ENCODE data around the gene SLC35F2. TPM values are rescaled to one million over a fixed set of nuclear protein-coding genes. Genes with fewer than 3 reads are reported as not detected.

Gene SLC35F2
- total and polyA plus RNA-seq, 2 experiments from 2014 or later = 13.0 to 14.8 TPM

DNA sequence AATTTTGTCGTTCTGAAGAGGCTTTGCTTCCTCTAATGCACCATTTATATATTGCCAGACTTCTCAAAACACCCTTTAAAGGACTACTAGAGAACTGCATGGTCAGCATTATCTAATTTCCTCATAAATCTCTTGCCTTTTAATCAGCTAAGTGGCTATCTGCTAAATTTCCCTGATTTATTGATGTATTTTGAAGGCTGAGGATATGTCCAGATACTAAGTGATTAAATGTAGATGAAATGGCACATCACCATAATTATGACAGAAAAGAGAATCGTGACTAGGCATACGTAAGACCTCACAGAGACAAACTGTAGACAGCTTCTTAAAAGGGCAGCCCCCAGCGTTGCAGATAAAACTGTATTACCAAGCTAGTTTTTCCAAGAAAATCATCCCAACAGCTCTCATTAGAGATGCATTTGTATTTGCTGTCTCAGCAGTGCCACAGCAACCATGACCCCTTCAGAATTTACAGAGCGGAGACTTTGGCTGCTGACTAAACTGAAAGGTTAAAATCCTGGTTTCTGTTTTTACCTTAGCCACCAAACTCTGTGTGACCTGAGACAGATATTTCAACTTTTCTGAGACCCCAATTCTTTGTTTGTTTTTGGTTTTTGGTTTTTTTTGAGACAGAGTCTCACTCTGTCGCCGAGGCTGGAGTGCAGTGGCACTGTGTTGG lies 79.6 kb downstream of the SLC35F2 start:
- DNase-seq (ENCODE audit: low spot score) = no peak
- Histone ChIP-seq H4K20me1 (ENCODE audit: insufficient read depth, poor library complexity, severe bottlenecking) (no peaks in the 10 kb centered on the region), H2AFZ (no peak overlapping the region), H3K79me2 (no peaks in the 10 kb centered on the region), H3K4me1 (ENCODE audit: insufficient read depth) (no peaks in the 10 kb centered on the region), H3K27me3 (no peaks in the 10 kb centered on the region), H3K27ac (no peak overlapping the region), H3K36me3 (replicated peaks; ENCODE audit: insufficient read depth, low read depth) (no peaks in the 10 kb centered on the region), H3K4me3 (no peak overlapping the region), H3K9me3 (ENCODE audit: low read depth) (no peaks in the 10 kb centered on the region), H3K4me2 (no peak overlapping the region), H3K9me2 (replicated peaks; ENCODE audit: insufficient read depth) (no peaks in the 10 kb centered on the region)
- WGBS (ENCODE audit: low lambda C conversion rate, missing lambda C conversion rate) = 60% methylated on average over 7 of the region's 7 CpGs
- TF ChIP-seq EZH2phosphoT487 (IDR thresholded peaks at IDR 0.05; ENCODE audit: low read depth, severe bottlenecking, unreplicated experiment) (no peak), EZH2 (IDR thresholded peaks at IDR 0.05; ENCODE audit: borderline replicate concordance) (no peak)
- TF ChIP-seq, protein P1, sequence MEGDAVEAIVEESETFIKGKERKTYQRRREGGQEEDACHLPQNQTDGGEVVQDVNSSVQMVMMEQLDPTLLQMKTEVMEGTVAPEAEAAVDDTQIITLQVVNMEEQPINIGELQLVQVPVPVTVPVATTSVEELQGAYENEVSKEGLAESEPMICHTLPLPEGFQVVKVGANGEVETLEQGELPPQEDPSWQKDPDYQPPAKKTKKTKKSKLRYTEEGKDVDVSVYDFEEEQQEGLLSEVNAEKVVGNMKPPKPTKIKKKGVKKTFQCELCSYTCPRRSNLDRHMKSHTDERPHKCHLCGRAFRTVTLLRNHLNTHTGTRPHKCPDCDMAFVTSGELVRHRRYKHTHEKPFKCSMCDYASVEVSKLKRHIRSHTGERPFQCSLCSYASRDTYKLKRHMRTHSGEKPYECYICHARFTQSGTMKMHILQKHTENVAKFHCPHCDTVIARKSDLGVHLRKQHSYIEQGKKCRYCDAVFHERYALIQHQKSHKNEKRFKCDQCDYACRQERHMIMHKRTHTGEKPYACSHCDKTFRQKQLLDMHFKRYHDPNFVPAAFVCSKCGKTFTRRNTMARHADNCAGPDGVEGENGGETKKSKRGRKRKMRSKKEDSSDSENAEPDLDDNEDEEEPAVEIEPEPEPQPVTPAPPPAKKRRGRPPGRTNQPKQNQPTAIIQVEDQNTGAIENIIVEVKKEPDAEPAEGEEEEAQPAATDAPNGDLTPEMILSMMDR (IDR thresholded peaks at IDR 0.05; ENCODE audit: poor library complexity) = no peak

DNA sequence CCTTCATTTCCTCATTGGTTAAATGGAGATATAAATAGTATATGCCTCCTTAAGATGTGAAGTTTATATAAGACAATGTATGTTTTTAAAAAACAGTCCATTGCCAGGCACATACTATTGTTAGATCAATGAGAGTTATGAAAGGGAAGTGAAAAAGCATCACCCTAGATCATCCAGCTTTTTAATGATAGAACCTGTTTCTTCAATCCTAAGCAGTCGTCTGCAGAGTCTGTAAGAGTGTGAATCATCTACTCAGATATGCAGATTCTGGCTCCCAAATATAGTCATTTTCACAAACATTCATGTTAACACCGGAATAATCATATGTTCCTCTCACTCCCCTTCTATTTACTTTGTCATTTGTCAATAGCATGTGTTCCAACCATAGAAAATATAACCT lies 81.5 kb downstream of the SLC35F2 start:
- 96% methylated on average over 2 of the region's 2 CpGs for WGBS (ENCODE audit: low lambda C conversion rate, missing lambda C conversion rate)
- Histone ChIP-seq H3K4me3 (no peak overlapping the region), H3K9me2 (replicated peaks; ENCODE audit: insufficient read depth) (no peaks in the 10 kb centered on the region), H3K79me2 (no peaks in the 10 kb centered on the region), H3K9me3 (ENCODE audit: low read depth) (no peaks in the 10 kb centered on the region), H4K20me1 (ENCODE audit: insufficient read depth, poor library complexity, severe bottlenecking) (no peaks in the 10 kb centered on the region), H3K4me1 (ENCODE audit: insufficient read depth) (no peaks in the 10 kb centered on the region), H3K27ac (no peak overlapping the region), H3K27me3 (no peaks in the 10 kb centered on the region), H3K36me3 (replicated peaks; ENCODE audit: insufficient read depth, low read depth) (no peaks in the 10 kb centered on the region), H3K4me2 (no peak overlapping the region), H2AFZ (no peak overlapping the region)
- no peak for DNase-seq (ENCODE audit: low spot score)
- TF ChIP-seq EZH2phosphoT487 (IDR thresholded peaks at IDR 0.05; ENCODE audit: low read depth, severe bottlenecking, unreplicated experiment) (no peak), EZH2 (IDR thresholded peaks at IDR 0.05; ENCODE audit: borderline replicate concordance) (no peak)
- TF ChIP-seq, protein P1 (IDR thresholded peaks at IDR 0.05; ENCODE audit: poor library complexity) = no peak

DNA sequence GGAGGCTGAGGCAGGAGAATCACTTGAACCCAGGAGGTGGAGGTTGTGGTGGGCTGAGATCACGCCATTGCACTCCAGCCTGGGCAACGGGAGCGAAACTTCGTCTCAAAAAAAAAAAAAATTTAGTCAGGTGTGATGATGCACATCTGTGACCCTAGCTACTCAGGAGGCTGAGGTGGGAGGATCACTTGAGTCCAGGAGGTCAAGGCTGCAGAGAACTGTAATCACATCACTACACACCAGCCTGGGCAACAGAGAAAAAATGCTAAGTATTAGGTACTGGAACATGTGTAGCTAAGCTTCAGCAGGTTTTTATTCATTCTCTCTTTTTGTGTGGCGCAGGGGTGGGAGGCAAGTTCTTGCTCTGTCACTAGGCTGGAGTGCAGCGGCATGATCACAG lies 82.5 kb downstream of the SLC35F2 start:
- 100% methylated on average over 6 of the region's 6 CpGs for WGBS (ENCODE audit: low lambda C conversion rate, missing lambda C conversion rate)
- no peak for DNase-seq (ENCODE audit: low spot score)
- Histone ChIP-seq H3K9me2 (replicated peaks; ENCODE audit: insufficient read depth) (no peaks in the 10 kb centered on the region), H2AFZ (no peak overlapping the region), H3K79me2 (no peaks in the 10 kb centered on the region), H3K4me3 (no peak overlapping the region), H3K4me1 (ENCODE audit: insufficient read depth) (no peaks in the 10 kb centered on the region), H3K9me3 (ENCODE audit: low read depth) (no peaks in the 10 kb centered on the region), H3K27me3 (no peaks in the 10 kb centered on the region), H3K4me2 (no peak overlapping the region), H4K20me1 (ENCODE audit: insufficient read depth, poor library complexity, severe bottlenecking) (no peaks in the 10 kb centered on the region), H3K36me3 (replicated peaks; ENCODE audit: insufficient read depth, low read depth) (no peaks in the 10 kb centered on the region), H3K27ac (no peak overlapping the region)
- TF ChIP-seq EZH2 (IDR thresholded peaks at IDR 0.05; ENCODE audit: borderline replicate concordance) (no peak), EZH2phosphoT487 (IDR thresholded peaks at IDR 0.05; ENCODE audit: low read depth, severe bottlenecking, unreplicated experiment) (no peak)
- TF ChIP-seq, protein P1 (IDR thresholded peaks at IDR 0.05; ENCODE audit: poor library complexity) = no peak
